ENCODE measurements around the gene TMEM203. TPM values are rescaled to one million over a fixed set of nuclear protein-coding genes. Genes with fewer than 3 reads are reported as not detected.

TMEM203 gene
- total RNA-seq, 1 donor from 2014 or later, result 36.2 TPM

DNA sequence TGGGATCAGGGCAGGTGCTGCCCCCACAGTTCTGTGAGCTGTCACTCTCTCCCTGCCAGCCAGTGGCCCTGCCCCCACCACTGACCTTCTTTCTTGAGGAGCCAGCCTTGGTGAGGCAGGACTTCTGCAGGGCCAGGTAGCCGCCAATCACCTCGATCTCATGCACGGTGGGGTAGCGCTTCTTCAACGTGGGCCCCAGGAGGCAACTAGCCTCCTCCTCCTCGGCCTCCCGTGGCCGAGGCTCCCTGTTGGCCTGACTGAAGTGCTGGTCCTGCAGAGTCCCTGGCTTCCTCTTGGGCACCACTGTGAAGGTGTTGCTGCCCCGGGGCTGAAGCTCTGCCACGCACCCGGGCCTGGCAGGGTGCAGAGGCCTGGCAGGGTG is 6.6 kb downstream of the TMEM203 start:
- TF ChIP-seq, protein P1, sequence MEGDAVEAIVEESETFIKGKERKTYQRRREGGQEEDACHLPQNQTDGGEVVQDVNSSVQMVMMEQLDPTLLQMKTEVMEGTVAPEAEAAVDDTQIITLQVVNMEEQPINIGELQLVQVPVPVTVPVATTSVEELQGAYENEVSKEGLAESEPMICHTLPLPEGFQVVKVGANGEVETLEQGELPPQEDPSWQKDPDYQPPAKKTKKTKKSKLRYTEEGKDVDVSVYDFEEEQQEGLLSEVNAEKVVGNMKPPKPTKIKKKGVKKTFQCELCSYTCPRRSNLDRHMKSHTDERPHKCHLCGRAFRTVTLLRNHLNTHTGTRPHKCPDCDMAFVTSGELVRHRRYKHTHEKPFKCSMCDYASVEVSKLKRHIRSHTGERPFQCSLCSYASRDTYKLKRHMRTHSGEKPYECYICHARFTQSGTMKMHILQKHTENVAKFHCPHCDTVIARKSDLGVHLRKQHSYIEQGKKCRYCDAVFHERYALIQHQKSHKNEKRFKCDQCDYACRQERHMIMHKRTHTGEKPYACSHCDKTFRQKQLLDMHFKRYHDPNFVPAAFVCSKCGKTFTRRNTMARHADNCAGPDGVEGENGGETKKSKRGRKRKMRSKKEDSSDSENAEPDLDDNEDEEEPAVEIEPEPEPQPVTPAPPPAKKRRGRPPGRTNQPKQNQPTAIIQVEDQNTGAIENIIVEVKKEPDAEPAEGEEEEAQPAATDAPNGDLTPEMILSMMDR (IDR thresholded peaks at IDR 0.05; ENCODE audit: unreplicated experiment), result no peak

DNA sequence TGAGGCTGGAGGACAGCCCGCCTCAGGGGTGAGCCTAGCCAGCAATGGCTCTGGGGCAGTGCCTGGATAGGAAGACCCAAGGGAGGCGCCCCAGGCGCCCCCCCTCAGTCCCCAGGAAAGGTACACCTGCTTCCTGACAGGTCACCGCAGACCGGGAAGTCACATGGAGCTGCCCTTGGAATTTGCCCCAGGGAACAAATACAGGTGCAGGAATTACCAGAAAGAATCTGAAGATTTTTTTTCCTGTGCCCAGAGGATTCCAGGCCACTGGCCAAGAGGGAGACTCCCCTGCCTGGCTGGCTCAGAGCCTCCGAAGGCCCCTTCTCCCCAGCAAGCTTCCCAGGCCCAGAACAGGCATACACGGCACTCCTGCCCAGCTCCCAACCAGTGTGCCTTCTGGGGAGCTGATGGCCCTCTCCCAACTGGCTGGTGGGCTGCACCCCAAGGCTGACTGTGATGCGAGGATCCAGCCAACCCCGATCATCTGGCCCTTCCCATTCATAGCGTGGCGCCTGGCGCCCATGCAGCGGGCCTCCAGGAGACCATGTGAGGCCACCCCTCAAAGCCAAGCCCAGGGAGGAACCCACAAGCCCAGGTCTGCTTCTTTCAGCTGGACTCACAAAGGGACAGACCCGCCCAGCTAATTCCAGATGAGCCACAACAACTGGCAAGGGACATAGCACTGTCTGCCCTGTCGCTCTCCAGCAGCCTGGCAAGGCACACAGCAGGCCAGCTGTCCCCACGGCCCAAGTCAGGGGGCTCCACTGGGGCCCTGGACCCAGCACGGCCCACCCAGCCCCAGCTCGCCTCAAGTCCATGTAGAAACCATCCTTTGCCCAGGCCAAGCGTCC is 7.2 kb downstream of the TMEM203 start:
- TF ChIP-seq, protein P1 (IDR thresholded peaks at IDR 0.05; ENCODE audit: unreplicated experiment), result no peak
- Mint-ChIP-seq H3K4me3 (ENCODE audit: low read depth) (peak overlapping the region; percentile 31), H3K27ac (no peak overlapping the region), H3K4me1 (ENCODE audit: low read depth) (peaks cover 21% of the 10 kb centered on the region), H3K9me3 (ENCODE audit: low read depth) (no peaks in the 10 kb centered on the region), H3K27me3 (no peaks in the 10 kb centered on the region), H3K36me3 (ENCODE audit: insufficient read depth) (no peaks in the 10 kb centered on the region)
- no peak for DNase-seq (ENCODE audit: low spot score, unreplicated experiment)

More for the DNA sequence above, 6.6 kb downstream of the TMEM203 start:
- H3K36me3 Mint-ChIP-seq (ENCODE audit: insufficient read depth), result no peaks in the 10 kb centered on the region
- H3K27ac Mint-ChIP-seq, result no peak overlapping the region
- no peak for DNase-seq (ENCODE audit: low spot score, unreplicated experiment)
- no peak overlapping the region for H3K4me3 Mint-ChIP-seq (ENCODE audit: low read depth)
- H3K9me3 Mint-ChIP-seq (ENCODE audit: low read depth), result no peaks in the 10 kb centered on the region
- peaks cover 21% of the 10 kb centered on the region for H3K4me1 Mint-ChIP-seq (ENCODE audit: low read depth)
- H3K27me3 Mint-ChIP-seq, result no peaks in the 10 kb centered on the region

DNA sequence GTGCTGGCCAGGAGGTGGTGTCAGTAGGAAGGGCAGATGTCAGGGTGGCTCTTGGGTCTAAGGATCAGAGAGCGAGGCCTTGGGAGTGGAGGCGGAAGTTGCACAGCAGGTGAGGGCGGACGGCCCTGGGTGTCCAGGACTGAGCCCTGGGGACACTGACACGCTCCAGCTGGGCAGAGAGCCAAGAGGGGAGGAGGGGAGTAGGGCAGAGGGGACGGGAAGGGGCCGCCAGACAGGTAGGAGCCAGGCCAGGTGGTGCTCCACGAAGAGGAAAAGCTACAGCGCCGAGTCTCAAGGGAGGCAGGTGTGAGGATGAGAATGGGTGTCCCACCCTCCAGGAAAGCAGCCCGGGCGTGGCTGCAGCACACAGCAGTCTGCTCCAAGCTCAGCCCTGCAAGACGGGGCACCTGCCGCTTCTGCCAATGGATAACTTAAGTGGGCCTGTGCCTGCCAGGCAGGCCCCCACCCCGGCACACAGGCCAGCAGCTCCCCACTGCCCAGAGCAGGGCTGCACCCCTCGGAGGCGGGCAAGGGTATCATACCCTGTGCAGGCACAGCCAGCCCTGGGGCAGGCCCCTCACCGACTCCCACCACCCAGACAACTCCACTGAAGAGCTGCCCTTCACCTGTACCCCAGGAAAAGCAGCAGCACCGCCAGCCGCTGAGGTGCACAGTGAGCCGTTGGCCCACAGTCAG is 9.8 kb downstream of the TMEM203 start:
- Mint-ChIP-seq H3K27ac (peak overlapping the region; percentile 93), H3K4me1 (ENCODE audit: low read depth) (peaks cover 12% of the 10 kb centered on the region), H3K9me3 (ENCODE audit: low read depth) (no peaks in the 10 kb centered on the region), H3K36me3 (ENCODE audit: insufficient read depth) (no peaks in the 10 kb centered on the region), H3K27me3 (no peaks in the 10 kb centered on the region), H3K4me3 (ENCODE audit: low read depth) (no peak overlapping the region)
- TF ChIP-seq, protein P1 (IDR thresholded peaks at IDR 0.05; ENCODE audit: unreplicated experiment), result no peak
- DNase-seq (ENCODE audit: low spot score, unreplicated experiment), result no peak

DNA sequence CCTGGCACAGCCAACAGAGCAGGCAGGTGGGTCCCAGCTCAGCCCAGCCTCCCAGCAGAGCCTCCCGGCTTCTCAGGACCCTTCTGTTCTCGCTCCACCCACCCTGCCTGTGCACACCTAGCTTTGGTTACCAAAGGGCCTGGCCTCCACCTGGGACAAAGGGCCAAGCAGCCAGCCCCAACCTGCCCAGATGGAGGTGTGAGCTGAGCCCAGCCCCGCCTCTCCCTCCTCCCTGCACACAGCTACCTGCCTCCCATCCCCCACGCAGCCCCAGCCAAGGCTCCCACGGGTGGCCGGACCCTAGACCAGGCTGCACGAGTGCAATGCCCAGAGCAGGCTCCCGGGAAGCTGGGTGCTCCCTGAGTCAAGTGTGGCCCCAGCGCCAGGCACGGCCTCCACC is 10.5 kb downstream of the TMEM203 start:
- no peaks in the 10 kb centered on the region for H3K9me3 Mint-ChIP-seq (ENCODE audit: low read depth)
- H3K4me1 Mint-ChIP-seq (ENCODE audit: low read depth), result peaks cover 12% of the 10 kb centered on the region
- H3K36me3 Mint-ChIP-seq (ENCODE audit: insufficient read depth), result no peaks in the 10 kb centered on the region
- TF ChIP-seq, protein P1 (IDR thresholded peaks at IDR 0.05; ENCODE audit: unreplicated experiment), result no peak
- H3K27ac Mint-ChIP-seq, result peak overlapping the region; percentile 93
- no peaks in the 10 kb centered on the region for H3K27me3 Mint-ChIP-seq
- DNase-seq (ENCODE audit: low spot score, unreplicated experiment), result no peak
- H3K4me3 Mint-ChIP-seq (ENCODE audit: low read depth), result no peak overlapping the region

DNA sequence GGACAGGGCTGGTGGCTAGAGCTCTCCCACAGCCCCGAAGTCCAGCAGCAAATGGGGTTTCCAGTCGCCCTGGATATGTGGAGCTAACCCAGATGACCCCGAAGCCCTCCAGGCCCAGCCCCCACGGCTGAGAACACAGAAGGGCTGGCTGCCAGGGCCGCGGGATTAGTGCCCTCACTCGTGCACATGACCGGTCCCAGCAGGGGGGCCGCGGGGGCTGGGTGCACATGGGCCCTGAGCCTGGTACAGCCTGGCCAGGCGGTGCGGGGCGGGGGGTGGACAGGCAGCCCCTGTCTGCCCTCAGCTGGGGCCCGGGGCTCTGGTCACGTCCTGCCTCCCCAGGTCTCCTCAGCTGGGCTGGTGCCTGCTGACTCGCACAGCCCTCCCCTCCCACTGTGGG is 11.1 kb downstream of the TMEM203 start:
- H3K4me3 Mint-ChIP-seq (ENCODE audit: low read depth), result no peak overlapping the region
- no peak overlapping the region for H3K27ac Mint-ChIP-seq
- no peaks in the 10 kb centered on the region for H3K36me3 Mint-ChIP-seq (ENCODE audit: insufficient read depth)
- H3K27me3 Mint-ChIP-seq, result no peaks in the 10 kb centered on the region
- no peak for DNase-seq (ENCODE audit: low spot score, unreplicated experiment)
- TF ChIP-seq, protein P1 (IDR thresholded peaks at IDR 0.05; ENCODE audit: unreplicated experiment), result no peak
- peaks cover 12% of the 10 kb centered on the region for H3K4me1 Mint-ChIP-seq (ENCODE audit: low read depth)
- H3K9me3 Mint-ChIP-seq (ENCODE audit: low read depth), result no peaks in the 10 kb centered on the region
